ENCODE results near the gene LRRC4C. TPM values are rescaled to one million over a fixed set of nuclear protein-coding genes. Genes with fewer than 3 reads are reported as not detected.
A peak's percentile ranks its signal among the peaks of the same experiment; 100 is the strongest.

The LRRC4C gene
- total RNA-seq, 1 experiment from 2014 or later, result 0.72 TPM

- no peak for TF ChIP-seq ZNF121 (CRISPR knock-in tag; IDR thresholded peaks at IDR 0.05)
- no peak for TF ChIP-seq ZNF281 (CRISPR knock-in tag; IDR thresholded peaks at IDR 0.05)
- no peak for TF ChIP-seq FOXJ3 (CRISPR knock-in tag; IDR thresholded peaks at IDR 0.05; ENCODE audit: borderline replicate concordance)
- TF ChIP-seq MLX (CRISPR knock-in tag; IDR thresholded peaks at IDR 0.05), result no peak
- no peak for TF ChIP-seq GABPB1 (CRISPR knock-in tag; IDR thresholded peaks at IDR 0.05)
- TF ChIP-seq FOXK1 (CRISPR knock-in tag; IDR thresholded peaks at IDR 0.05), result no peak
- TF ChIP-seq E2F4 (CRISPR knock-in tag; IDR thresholded peaks at IDR 0.05; ENCODE audit: borderline replicate concordance, low read depth), result no peak
- no peak for TF ChIP-seq RELA (CRISPR knock-in tag; IDR thresholded peaks at IDR 0.05; ENCODE audit: borderline replicate concordance)
- TF ChIP-seq ZNF416 (CRISPR knock-in tag; IDR thresholded peaks at IDR 0.05), result no peak
- no peak for TF ChIP-seq FOXP4 (CRISPR knock-in tag; IDR thresholded peaks at IDR 0.05)
- TF ChIP-seq NFE2L1 (CRISPR knock-in tag; IDR thresholded peaks at IDR 0.05), result no peak
Measured at GRCh38 chr11:40445391-40445790, 1014.1 kb downstream of the LRRC4C start (continued).

- Mint-ChIP-seq H3K4me3 (no peak overlapping the region), H3K4me1 (peaks cover 13% of the 10 kb centered on the region), H3K27me3 (ENCODE audit: low read depth) (no peaks in the 10 kb centered on the region; the same call in 1 of the 2 replicates), H3K9me3 (peaks cover 56% of the 10 kb centered on the region), H3K27ac (no peak overlapping the region), H3K36me3 (peaks cover 41% of the 10 kb centered on the region)
- POLR2A ChIA-PET, result no interaction called here
- TF ChIP-seq MYBL2 (CRISPR knock-in tag; IDR thresholded peaks at IDR 0.05) (no peak), ZNF121 (CRISPR knock-in tag; IDR thresholded peaks at IDR 0.05) (no peak), HMGA2 (CRISPR knock-in tag; IDR thresholded peaks at IDR 0.05) (peak; percentile 93), PRDM15 (CRISPR knock-in tag; IDR thresholded peaks at IDR 0.05) (no peak), ZMAT4 (CRISPR knock-in tag; IDR thresholded peaks at IDR 0.05) (no peak)
- CTCF ChIA-PET, result no interaction called here
- DNase-seq (ENCODE audit: low spot score), result no peak
- no peak for ATAC-seq
Measured at GRCh38 chr11:40444151-40444550, 1015.3 kb downstream of the LRRC4C start.
